Measurements from ENCODE around the gene PRPH. TPM values are rescaled to one million over a fixed set of nuclear protein-coding genes. Genes with fewer than 3 reads are reported as not detected.

Gene PRPH
- total and polyA plus RNA-seq, 9 of the 15 experiments (the other 6 are each of a cell fraction or from before 2014, with no cell fraction given), result 0.27 to 1.9 (median 1.3) TPM; not detected in 1

DNA sequence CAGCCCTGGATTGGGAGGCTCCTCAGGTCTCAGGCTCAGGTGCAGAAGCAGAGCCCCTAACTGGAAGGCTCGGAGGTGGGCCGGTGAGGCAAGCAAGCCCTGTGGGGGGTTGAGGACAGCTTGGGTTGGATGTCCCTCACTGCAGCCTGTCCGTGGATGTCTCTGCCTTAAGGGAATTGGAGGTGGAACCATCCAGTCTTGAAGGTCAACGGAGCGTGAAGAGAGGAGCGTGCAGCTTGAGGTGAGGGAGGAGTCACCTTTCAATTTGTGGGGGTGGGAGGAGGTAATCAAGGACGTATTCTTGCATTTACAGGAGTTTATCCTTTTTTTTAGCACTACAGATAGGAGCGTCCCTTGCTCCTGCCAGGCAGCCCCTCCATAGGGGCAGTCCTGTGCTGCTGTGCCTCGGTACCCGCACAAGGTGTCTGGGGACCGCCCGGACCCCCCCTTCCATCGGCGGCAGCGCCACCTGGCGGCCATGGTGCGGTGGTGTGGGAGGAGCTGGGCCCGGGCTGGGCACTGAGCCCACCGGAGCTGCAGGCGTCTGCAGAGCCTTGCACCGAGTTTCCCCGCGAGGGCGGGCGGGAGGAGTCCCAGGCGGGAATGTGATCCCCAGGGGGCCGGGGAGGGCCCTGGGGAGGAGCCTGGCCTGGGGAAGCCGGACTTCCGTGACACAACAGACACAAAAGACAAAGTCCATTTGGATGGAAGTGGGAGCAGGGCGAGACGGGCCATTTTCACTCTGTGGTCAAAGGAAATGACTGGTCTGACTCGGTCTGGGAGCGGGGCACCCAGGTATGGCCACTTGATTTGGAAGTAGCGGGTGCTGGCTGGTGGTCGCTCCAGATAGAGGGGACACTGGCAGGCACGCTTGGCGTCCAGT lies 52.6 kb downstream of the PRPH start (continued):
- TF ChIP-seq, protein P1, sequence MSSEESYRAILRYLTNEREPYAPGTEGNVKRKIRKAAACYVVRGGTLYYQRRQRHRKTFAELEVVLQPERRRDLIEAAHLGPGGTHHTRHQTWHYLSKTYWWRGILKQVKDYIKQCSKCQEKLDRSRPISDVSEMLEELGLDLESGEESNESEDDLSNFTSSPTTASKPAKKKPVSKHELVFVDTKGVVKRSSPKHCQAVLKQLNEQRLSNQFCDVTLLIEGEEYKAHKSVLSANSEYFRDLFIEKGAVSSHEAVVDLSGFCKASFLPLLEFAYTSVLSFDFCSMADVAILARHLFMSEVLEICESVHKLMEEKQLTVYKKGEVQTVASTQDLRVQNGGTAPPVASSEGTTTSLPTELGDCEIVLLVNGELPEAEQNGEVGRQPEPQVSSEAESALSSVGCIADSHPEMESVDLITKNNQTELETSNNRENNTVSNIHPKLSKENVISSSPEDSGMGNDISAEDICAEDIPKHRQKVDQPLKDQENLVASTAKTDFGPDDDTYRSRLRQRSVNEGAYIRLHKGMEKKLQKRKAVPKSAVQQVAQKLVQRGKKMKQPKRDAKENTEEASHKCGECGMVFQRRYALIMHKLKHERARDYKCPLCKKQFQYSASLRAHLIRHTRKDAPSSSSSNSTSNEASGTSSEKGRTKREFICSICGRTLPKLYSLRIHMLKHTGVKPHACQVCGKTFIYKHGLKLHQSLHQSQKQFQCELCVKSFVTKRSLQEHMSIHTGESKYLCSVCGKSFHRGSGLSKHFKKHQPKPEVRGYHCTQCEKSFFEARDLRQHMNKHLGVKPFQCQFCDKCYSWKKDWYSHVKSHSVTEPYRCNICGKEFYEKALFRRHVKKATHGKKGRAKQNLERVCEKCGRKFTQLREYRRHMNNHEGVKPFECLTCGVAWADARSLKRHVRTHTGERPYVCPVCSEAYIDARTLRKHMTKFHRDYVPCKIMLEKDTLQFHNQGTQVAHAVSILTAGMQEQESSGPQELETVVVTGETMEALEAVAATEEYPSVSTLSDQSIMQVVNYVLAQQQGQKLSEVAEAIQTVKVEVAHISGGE (CRISPR knock-in tag; IDR thresholded peaks at IDR 0.05), result no peak
- no peak for TF ChIP-seq RFX7 (CRISPR knock-in tag; IDR thresholded peaks at IDR 0.05)
- TF ChIP-seq, protein P2, sequence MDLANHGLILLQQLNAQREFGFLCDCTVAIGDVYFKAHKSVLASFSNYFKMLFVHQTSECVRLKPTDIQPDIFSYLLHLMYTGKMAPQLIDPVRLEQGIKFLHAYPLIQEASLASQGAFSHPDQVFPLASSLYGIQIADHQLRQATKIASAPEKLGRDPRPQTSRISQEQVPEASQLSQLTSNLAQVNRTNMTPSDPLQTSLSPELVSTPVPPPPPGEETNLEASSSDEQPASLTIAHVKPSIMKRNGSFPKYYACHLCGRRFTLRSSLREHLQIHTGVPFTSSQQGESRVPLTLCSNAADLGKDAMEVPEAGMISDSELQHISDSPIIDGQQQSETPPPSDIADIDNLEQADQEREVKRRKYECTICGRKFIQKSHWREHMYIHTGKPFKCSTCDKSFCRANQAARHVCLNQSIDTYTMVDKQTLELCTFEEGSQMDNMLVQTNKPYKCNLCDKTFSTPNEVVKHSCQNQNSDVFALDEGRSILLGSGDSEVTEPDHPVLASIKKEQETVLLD (IDR thresholded peaks at IDR 0.05), result no peak
- TF ChIP-seq ZNF431 (CRISPR knock-in tag; IDR thresholded peaks at IDR 0.05), result no peak
- TF ChIP-seq TAL1 (IDR thresholded peaks at IDR 0.05), result no peak
- TF ChIP-seq, protein P3, sequence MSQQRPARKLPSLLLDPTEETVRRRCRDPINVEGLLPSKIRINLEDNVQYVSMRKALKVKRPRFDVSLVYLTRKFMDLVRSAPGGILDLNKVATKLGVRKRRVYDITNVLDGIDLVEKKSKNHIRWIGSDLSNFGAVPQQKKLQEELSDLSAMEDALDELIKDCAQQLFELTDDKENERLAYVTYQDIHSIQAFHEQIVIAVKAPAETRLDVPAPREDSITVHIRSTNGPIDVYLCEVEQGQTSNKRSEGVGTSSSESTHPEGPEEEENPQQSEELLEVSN (IDR thresholded peaks at IDR 0.05; ENCODE audit: borderline replicate concordance in 1 of 2, extremely low read depth in 1 of 2, insufficient read depth in 1 of 2, insufficient read length in 1 of 2, low read depth in 1 of 2, low read length in 1 of 2, poor library complexity in 1 of 2, severe bottlenecking in 1 of 2), result peak in 1 of 2 experiments; percentile 35
- TF ChIP-seq, protein P4, sequence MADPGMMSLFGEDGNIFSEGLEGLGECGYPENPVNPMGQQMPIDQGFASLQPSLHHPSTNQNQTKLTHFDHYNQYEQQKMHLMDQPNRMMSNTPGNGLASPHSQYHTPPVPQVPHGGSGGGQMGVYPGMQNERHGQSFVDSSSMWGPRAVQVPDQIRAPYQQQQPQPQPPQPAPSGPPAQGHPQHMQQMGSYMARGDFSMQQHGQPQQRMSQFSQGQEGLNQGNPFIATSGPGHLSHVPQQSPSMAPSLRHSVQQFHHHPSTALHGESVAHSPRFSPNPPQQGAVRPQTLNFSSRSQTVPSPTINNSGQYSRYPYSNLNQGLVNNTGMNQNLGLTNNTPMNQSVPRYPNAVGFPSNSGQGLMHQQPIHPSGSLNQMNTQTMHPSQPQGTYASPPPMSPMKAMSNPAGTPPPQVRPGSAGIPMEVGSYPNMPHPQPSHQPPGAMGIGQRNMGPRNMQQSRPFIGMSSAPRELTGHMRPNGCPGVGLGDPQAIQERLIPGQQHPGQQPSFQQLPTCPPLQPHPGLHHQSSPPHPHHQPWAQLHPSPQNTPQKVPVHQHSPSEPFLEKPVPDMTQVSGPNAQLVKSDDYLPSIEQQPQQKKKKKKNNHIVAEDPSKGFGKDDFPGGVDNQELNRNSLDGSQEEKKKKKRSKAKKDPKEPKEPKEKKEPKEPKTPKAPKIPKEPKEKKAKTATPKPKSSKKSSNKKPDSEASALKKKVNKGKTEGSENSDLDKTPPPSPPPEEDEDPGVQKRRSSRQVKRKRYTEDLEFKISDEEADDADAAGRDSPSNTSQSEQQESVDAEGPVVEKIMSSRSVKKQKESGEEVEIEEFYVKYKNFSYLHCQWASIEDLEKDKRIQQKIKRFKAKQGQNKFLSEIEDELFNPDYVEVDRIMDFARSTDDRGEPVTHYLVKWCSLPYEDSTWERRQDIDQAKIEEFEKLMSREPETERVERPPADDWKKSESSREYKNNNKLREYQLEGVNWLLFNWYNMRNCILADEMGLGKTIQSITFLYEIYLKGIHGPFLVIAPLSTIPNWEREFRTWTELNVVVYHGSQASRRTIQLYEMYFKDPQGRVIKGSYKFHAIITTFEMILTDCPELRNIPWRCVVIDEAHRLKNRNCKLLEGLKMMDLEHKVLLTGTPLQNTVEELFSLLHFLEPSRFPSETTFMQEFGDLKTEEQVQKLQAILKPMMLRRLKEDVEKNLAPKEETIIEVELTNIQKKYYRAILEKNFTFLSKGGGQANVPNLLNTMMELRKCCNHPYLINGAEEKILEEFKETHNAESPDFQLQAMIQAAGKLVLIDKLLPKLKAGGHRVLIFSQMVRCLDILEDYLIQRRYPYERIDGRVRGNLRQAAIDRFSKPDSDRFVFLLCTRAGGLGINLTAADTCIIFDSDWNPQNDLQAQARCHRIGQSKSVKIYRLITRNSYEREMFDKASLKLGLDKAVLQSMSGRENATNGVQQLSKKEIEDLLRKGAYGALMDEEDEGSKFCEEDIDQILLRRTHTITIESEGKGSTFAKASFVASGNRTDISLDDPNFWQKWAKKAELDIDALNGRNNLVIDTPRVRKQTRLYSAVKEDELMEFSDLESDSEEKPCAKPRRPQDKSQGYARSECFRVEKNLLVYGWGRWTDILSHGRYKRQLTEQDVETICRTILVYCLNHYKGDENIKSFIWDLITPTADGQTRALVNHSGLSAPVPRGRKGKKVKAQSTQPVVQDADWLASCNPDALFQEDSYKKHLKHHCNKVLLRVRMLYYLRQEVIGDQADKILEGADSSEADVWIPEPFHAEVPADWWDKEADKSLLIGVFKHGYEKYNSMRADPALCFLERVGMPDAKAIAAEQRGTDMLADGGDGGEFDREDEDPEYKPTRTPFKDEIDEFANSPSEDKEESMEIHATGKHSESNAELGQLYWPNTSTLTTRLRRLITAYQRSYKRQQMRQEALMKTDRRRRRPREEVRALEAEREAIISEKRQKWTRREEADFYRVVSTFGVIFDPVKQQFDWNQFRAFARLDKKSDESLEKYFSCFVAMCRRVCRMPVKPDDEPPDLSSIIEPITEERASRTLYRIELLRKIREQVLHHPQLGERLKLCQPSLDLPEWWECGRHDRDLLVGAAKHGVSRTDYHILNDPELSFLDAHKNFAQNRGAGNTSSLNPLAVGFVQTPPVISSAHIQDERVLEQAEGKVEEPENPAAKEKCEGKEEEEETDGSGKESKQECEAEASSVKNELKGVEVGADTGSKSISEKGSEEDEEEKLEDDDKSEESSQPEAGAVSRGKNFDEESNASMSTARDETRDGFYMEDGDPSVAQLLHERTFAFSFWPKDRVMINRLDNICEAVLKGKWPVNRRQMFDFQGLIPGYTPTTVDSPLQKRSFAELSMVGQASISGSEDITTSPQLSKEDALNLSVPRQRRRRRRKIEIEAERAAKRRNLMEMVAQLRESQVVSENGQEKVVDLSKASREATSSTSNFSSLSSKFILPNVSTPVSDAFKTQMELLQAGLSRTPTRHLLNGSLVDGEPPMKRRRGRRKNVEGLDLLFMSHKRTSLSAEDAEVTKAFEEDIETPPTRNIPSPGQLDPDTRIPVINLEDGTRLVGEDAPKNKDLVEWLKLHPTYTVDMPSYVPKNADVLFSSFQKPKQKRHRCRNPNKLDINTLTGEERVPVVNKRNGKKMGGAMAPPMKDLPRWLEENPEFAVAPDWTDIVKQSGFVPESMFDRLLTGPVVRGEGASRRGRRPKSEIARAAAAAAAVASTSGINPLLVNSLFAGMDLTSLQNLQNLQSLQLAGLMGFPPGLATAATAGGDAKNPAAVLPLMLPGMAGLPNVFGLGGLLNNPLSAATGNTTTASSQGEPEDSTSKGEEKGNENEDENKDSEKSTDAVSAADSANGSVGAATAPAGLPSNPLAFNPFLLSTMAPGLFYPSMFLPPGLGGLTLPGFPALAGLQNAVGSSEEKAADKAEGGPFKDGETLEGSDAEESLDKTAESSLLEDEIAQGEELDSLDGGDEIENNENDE (IDR thresholded peaks at IDR 0.05; ENCODE audit: low read depth, low read length), result no peak

Data from K562 (cell line).